HG03060 (cell line): Measurements from ENCODE around the gene LINGO1.

Experiments
- ATAC-seq: cut with Tn5 transposase; IDR thresholded peaks from one replicate; pipeline ENCODE4 v1.9.1; 2021; ENCODE audit warnings: low read depth, moderate number of reproducible peaks; ENCODE audit not compliant: unreplicated experiment

LINGO1 gene

GRCh38 chr15:77575203-77575934 is 57.3 kb downstream of the LINGO1 start:
- ATAC-seq = no peak

- no peak for ATAC-seq
Observed at GRCh38 chr15:77574521-77575202, 58.0 kb downstream of the LINGO1 start.

- ATAC-seq = no peak
Observed at GRCh38 chr15:77573802-77574201, 58.9 kb downstream of the LINGO1 start.

- no peak for ATAC-seq
Observed at GRCh38 chr15:77572186-77572585, 60.5 kb downstream of the LINGO1 start.

- ATAC-seq = no peak
Observed at GRCh38 chr15:77571741-77572140, 61.0 kb downstream of the LINGO1 start.

GRCh38 chr15:77571181-77571580 is 61.5 kb downstream of the LINGO1 start:
- ATAC-seq = no peak

GRCh38 chr15:77569729-77570125 is 63.0 kb downstream of the LINGO1 start:
- ATAC-seq = no peak

- no peak for ATAC-seq
Observed at GRCh38 chr15:77568973-77569728, 63.6 kb downstream of the LINGO1 start.

- ATAC-seq = no peak
Observed at GRCh38 chr15:77568014-77568972, 64.4 kb downstream of the LINGO1 start.

- ATAC-seq = no peak
Observed at GRCh38 chr15:77567202-77567601, 65.5 kb downstream of the LINGO1 start.

GRCh38 chr15:77566092-77566491 is 66.6 kb downstream of the LINGO1 start:
- ATAC-seq = no peak

GRCh38 chr15:77565378-77565915 is 67.3 kb downstream of the LINGO1 start:
- no peak for ATAC-seq

- ATAC-seq = no peak
Observed at GRCh38 chr15:77564938-77565337, 67.8 kb downstream of the LINGO1 start.

GRCh38 chr15:77564341-77564740 is 68.4 kb downstream of the LINGO1 start:
- no peak for ATAC-seq

- ATAC-seq = no peak
Observed at GRCh38 chr15:77563623-77564156, 69.0 kb downstream of the LINGO1 start.
